HG03135 (cell line): ENCODE results near the gene FBL.
A peak's percentile ranks its signal among the peaks of the same experiment; 100 is the strongest.
"Not testable (repeated sequence)": the region's sequence is repeated elsewhere in the genome, so short reads cannot be mapped to it uniquely, and the experiment has no call there.

Source experiments
- ATAC-seq: cut with Tn5 transposase; IDR thresholded peaks from one replicate; pipeline ENCODE4 v1.9.1; 2021; ENCODE audit warnings: mild to moderate bottlenecking, moderate library complexity; ENCODE audit not compliant: unreplicated experiment

FBL gene

GRCh38 chr19:39845933-39846677 is at the start of gene FBL:
FBL (minus strand) TSS chr19:39846379; CDS start chr19:39846300, 79 bp downstream.
- peak; percentile 69 for ATAC-seq

DNA sequence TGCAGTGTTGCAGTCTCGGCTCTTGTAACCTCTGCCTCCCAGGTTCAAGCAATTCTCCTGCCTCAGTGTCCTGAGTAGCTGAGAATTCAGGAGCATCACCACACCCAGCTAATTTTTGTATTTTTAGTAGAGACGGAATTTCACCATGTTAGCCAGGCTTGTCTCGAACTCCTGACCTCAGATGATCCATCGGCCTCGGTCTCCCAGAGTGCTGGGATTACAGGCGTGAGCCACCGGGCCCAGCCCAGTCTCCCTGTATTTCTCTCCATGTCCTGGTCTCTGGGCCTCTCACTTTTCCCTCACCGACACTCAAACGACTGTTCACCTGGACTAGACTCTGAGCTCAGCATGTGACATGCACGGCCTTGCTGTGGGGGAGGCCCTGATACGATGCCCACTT is 48.9 kb upstream of the FBL start:
- ATAC-seq = not testable (repeated sequence)

GRCh38 chr19:39894236-39894606 is 48.0 kb upstream of the FBL start:
- ATAC-seq = not testable (repeated sequence)

DNA sequence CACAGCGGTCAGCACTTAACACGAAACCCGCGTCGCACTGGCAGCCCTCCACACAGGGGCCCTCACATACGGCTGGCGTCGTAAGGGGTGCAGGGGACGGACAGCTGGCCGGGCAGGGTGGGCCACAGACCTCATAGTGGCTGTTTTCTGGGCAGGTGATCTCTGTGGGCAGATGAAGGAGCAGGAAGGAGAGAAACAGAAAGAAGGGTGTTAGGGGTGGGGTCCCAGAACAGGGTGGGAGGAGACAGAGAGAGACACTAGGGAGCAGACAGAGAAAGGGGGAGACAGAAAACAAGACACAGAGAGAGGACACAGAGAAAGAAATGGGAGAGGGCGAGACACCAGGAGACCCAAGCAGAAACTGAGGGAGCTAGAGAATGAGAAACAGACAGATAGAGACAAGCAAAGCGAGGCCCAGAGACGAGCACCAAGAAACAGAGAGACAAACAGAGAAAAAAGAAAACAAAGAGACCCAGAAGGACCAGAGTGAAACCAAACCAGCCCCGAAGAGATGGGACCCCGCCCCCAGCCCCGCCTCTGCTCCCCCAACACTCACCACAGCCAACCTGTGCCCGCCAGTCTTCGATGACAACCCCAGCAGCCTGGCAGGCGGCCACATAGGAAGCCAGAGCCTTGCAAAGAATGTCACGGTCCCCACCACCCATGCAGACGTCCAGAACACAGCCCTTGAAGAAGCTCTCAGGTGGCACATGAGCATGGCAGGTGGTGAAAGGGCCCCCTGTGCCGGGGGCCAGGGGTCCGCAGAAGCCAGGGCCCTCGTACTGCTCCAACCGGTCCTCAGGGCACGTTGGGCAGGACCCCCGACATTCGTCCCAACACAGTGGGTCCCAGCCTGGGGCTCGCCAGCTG is 47.4 kb upstream of the FBL start:
- ATAC-seq = not testable (repeated sequence)

- ATAC-seq = not testable (repeated sequence)
These were observed 46.3 kb upstream of the FBL start for GRCh38 chr19:39892506-39892902.

DNA sequence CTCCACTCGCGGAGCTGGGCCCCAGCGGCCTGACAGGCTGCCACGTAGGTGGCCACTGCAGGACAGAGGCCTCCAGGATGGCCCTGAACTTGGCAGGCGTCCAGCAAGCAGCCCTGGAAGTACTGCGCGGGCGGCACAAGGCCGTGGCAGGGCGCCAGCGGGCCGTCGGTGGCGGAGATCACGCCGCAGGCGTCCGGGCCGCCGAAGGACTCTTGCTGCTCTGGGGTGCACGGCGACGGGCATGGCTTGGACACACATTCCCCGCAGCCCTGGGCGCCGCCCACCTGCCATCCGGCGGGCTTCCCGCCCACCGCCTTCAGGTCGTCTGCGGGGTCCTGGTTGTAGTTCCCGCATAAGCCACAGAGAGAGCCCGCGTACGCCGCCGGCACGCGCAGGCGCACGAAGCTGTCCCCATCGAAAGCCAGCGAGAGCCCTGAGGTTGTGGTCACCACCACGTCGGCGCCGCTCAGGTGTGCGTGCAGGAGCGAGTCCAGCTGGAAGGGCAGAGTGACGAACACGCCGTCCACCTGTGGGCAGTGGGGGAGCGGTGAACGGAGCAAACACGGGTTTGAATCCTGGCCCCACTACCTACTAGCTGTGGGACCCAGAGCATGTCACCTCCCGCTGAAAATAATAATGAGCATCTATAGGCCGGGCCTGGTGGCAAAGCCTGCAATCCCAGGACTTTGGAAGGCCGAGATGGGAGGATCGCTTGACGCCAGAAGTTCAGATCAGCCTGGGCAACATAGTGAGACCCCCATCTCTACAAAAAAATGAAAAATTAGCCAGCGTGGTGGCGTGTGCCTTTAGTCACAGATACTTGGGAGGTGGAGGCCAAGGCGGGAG is 45.7 kb upstream of the FBL start:
- ATAC-seq = not testable (repeated sequence)

DNA sequence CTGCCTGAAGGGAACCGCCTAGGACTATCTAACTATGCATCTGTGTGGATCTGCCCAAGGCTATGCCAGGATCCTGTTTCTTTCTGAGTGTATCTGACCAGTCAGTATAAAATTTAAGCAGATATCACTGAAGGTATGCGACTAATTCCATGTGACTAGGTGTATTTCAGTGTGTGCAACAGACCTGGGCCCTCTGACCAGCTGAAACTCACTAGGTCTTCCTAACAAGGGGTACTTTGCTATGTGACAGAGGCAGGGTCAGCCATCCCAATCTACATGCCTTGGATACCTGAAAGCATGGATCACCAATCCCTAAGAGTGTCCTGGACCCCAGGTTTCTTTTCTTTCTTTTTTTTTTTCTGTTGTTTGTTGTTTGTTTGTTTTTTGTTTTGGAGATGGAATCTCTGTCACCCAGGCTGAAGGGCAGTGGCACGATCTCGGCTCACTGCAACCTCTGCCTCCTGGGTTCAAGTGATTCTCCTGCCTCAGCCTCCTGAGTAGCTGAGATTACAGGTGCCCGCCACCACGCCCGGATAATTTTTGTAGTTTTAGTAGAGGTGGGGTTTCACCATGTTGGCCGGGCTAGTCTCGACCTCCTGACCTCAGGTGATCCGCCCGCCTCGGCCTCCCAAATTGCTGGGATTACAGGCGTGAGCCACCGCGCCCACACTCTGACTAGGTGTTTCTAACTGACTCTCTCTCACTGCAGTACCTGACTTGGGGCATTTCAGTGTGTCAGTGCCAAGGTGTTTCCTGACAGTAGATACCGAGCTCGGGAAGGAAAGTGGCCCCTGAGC is 44.8 kb upstream of the FBL start:
- no peak for ATAC-seq

DNA sequence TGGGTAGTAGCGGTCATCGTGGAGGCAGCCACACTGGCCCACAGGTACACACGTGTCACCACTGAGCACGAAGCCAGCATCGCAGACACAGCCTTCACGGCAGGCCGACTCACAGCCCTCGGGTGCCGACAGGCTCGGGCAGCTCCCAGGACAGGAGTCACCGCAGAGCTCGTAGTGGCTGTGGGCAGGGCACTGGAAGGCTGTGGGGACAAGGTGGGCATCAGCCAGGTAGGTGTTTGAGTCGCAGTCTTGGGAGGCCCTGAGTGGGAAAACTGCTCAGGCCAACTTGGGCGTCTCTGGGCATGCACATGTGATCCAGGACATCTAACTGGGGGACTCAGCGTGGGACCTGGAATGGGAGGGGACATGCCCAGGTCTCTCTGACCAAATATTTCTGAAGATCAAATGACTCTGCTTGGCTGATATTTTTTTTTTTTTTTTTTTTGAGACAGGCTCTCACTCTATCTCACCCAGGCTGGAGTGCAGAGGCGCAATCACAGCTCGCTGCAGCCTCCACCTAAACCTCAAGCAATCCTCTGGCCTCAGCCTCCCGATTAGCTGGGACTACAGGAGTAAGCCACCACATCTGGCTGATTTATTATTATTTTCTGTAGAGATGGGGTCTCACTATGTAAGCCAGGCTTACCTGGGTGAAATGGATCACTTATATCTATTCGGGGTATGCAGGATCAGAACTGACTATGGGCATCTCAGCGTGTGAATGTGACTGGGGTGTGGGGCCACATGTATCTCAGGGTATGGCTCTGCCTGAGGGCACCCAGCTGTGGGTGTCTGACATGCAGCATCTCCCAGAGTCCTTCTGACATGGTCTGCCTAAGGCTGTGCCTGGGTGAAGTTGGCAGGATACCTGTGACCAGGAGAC is 43.9 kb upstream of the FBL start:
- ATAC-seq = not testable (repeated sequence)

- not testable (repeated sequence) for ATAC-seq
These were observed 41.3 kb upstream of the FBL start for GRCh38 chr19:39887456-39887951.

DNA sequence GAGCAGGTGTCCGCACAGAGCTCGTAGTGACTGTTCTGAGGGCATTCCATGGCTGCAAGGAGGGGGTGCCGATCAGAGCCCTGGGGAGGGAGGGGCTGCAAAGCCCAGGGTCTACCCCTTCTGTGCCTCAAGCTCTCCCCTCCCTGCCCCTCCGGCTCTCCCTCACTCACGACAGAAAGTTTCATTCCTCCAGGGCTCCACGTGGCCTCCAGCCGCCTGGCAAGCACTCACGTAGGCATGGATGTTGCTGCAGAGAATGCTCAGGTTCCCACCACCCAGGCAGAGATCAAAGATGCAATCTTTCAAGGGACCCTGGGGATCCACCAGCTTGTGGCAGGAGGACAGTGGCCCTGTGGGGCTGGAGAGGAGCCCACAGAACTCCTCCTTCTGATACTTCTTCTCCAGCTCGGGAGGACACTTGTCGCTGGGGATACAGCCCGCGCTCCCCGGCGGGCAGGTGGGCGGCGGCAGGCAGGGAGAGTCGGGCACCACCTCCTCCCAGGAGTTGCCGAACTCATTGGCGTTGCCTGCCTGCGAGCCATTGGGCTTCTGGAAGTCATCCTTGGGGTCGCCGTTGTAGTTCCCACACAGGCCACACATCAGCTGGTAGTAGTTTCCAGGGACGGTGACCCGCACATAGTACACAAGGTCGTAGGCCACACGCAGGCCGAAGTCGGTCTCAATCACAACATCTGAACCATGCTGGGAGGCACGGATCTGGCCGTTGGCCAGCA is 39.8 kb upstream of the FBL start:
- ATAC-seq = not testable (repeated sequence)

DNA sequence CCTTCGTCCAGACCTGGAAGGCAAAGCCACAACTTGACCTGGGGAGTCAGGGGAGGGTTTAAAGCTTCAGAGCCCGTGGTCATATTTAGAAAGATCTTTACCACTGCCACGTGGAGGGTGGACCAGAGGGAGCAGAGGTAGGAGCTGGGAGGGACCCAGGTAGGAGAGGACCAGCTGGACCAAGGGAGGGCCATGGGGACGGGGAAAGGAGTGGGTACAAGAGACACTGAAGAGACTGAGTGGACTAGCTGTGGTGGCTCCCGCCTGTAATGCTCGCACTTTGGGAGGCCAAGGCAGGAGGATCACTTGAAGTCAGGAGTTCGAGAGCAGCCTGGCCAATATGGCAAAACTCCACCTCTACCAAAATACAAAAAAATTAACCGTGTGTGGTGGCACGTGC is 38.5 kb upstream of the FBL start:
- not testable (repeated sequence) for ATAC-seq

DNA sequence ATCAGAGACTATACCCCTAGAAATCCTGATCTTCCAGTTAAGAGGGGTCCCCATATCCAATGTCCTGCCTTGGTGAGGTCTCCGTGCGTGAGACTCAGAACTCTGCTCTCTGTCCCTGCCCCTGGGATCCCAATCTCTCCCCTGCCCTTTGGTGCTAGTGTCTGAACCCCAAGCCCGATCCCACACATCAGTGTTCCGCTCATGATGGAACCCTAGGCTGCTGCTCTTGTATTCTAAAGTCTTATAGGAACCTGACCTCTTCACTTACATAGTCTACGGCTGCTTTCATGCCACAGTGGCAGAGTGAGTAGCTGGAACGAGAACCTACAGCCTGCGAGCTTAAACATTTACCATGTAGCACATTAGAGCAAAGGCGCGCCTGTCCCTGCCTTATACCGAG is 36.5 kb upstream of the FBL start:
- not testable (repeated sequence) for ATAC-seq

- ATAC-seq = not testable (repeated sequence)
These were observed 35.4 kb upstream of the FBL start for GRCh38 chr19:39881495-39882110.

GRCh38 chr19:39880241-39880640 is 34.1 kb upstream of the FBL start:
- not testable (repeated sequence) for ATAC-seq

GRCh38 chr19:39879796-39880195 is 33.6 kb upstream of the FBL start:
- ATAC-seq = not testable (repeated sequence)

- ATAC-seq = not testable (repeated sequence)
These were observed 32.7 kb upstream of the FBL start for GRCh38 chr19:39878866-39879265.

DNA sequence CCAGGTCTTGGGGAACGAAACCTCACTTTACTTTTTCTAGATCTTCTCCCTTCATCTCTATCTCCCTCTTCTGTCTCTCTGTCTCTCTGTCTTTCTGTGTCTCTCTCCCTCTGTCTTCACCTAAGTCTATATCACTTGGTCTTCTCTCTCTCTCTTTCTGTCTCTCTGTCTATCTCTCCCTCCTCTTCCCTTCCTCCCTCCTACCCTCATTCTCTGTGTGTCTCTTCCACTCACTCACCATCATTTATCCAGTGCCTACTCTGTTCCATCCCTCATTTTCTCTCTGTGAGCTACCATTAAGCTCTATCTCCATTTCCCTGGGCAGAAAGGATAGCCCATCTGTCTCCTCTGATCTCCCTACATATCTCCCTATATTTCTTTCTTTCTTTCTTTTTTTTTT is 32.2 kb upstream of the FBL start:
- ATAC-seq = no peak

DNA sequence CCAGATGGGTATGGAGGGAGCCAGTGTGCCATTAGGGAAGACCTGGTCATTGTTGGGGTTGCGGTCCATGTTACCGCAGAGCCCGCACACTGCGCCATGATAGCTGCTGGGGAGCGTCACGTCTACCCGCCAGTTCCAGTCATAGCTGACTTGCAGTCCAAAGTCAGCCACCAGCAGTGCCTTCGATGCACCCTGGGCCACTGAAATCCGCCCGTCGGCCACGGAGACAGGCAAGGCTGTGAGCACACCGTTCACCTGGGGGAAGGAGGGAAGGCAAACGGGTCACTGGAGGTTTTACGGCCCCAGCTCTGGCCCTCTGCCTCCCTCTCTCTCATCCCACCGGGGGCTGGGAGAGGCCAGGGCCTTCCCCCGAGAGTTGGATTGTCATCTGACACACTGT is 31.8 kb upstream of the FBL start:
- ATAC-seq = not testable (repeated sequence)
